ENCODE results near the gene FGGY. TPM values are rescaled to one million over a fixed set of nuclear protein-coding genes. Genes with fewer than 3 reads are reported as not detected.

Gene FGGY
- total RNA-seq, 1 donor = 24.6 TPM

DNA sequence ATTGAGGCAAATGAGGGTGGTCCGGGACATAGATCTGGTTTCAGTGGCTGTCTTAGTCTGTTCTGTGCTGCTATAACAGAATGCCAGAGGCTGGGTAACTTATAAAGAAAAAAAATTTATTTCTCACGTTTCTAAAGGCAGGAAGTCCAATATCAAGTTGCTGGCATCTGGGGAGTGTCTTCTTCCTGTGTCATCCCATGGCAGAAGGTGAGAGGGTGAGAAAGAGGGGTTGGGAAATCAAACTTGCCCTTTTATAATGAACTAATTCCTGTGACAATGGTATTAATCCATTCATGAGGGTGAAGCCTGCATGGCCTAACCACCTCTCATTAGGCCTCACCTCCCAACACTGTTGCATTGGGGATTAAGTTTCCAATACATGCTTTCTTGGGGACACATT, 3.7 kb upstream of the FGGY start:
- TF ChIP-seq, protein P1, sequence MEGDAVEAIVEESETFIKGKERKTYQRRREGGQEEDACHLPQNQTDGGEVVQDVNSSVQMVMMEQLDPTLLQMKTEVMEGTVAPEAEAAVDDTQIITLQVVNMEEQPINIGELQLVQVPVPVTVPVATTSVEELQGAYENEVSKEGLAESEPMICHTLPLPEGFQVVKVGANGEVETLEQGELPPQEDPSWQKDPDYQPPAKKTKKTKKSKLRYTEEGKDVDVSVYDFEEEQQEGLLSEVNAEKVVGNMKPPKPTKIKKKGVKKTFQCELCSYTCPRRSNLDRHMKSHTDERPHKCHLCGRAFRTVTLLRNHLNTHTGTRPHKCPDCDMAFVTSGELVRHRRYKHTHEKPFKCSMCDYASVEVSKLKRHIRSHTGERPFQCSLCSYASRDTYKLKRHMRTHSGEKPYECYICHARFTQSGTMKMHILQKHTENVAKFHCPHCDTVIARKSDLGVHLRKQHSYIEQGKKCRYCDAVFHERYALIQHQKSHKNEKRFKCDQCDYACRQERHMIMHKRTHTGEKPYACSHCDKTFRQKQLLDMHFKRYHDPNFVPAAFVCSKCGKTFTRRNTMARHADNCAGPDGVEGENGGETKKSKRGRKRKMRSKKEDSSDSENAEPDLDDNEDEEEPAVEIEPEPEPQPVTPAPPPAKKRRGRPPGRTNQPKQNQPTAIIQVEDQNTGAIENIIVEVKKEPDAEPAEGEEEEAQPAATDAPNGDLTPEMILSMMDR (IDR thresholded peaks at IDR 0.05; ENCODE audit: extremely low read depth, low read depth, low read length) = no peak
- no peak overlapping the region for H3K27ac ChIP-seq (ENCODE audit: low read depth, low read length)
- no peaks in the 10 kb centered on the region for H3K36me3 ChIP-seq (ENCODE audit: insufficient read depth, low read length)
- H3K4me1 ChIP-seq (ENCODE audit: insufficient read depth, low read length) = peaks cover 10% of the 10 kb centered on the region
- no peak overlapping the region for H2AFZ ChIP-seq (ENCODE audit: low read length)
- no peaks in the 10 kb centered on the region for H4K20me1 ChIP-seq (ENCODE audit: insufficient read depth, low read length)
- no peaks in the 10 kb centered on the region for H3K9me3 ChIP-seq (ENCODE audit: low read depth, low read length)
- no peak overlapping the region for H3K4me2 ChIP-seq (ENCODE audit: insufficient read depth, low read length)
- H3K27me3 ChIP-seq (ENCODE audit: insufficient read depth, low read length) = no peaks in the 10 kb centered on the region
- H3K4me3 ChIP-seq (ENCODE audit: insufficient read depth, low read length) = no peak overlapping the region
- H3K79me2 ChIP-seq (ENCODE audit: insufficient read depth, low read length) = no peaks in the 10 kb centered on the region
- no peak for DNase-seq (ENCODE audit: insufficient read length, low spot score, missing footprints)

DNA sequence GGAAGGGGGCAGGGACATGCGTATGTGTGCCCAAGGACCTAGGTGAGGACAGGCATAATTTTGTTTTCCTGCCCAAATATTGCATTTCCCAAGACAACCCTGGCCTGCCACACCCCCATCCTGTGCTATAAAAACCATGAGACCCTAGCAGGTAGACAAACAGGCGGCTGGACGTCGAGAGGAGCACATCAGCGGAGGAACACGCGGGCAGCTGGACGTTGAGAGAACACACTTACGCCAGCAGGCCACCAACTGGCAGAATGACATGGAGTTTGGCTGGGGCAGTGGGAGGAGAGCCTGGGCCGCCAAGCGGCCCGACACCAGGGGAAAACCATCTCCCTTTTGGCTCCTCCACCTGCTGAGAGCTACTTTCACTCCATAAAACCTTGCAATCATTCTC, 3.0 kb upstream of the FGGY start:
- no peaks in the 10 kb centered on the region for H3K36me3 ChIP-seq (ENCODE audit: insufficient read depth, low read length)
- H3K9me3 ChIP-seq (ENCODE audit: low read depth, low read length) = no peaks in the 10 kb centered on the region
- no peak for DNase-seq (ENCODE audit: insufficient read length, low spot score, missing footprints)
- no peak overlapping the region for H3K4me3 ChIP-seq (ENCODE audit: insufficient read depth, low read length)
- H3K79me2 ChIP-seq (ENCODE audit: insufficient read depth, low read length) = no peaks in the 10 kb centered on the region
- no peaks in the 10 kb centered on the region for H3K27me3 ChIP-seq (ENCODE audit: insufficient read depth, low read length)
- H2AFZ ChIP-seq (ENCODE audit: low read length) = no peak overlapping the region
- no peak overlapping the region for H3K4me2 ChIP-seq (ENCODE audit: insufficient read depth, low read length)
- no peak overlapping the region for H3K27ac ChIP-seq (ENCODE audit: low read depth, low read length)
- H3K4me1 ChIP-seq (ENCODE audit: insufficient read depth, low read length) = peaks cover 10% of the 10 kb centered on the region
- no peaks in the 10 kb centered on the region for H4K20me1 ChIP-seq (ENCODE audit: insufficient read depth, low read length)
- TF ChIP-seq, protein P1 (IDR thresholded peaks at IDR 0.05; ENCODE audit: extremely low read depth, low read depth, low read length) = no peak

DNA sequence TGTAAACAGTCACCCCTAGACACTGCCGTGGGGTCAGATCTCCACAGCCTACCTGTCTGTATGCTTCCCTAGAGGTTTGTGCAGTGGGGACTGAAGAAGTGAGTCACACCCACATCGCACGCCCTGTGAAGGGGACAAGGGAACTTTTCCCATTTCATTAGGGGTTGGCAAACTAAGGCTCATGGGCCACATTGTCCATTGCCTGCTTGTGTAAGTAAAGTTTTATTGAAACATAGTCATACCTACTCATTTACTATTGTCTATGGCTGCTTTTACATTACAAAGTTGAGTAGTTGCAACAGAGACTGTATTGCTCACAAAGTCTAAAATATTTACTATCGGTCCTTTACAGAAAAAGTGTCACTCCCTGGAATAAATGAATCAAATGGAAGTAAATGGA, 2.5 kb upstream of the FGGY start:
- H3K27ac ChIP-seq (ENCODE audit: low read depth, low read length) = no peak overlapping the region
- no peaks in the 10 kb centered on the region for H3K36me3 ChIP-seq (ENCODE audit: insufficient read depth, low read length)
- DNase-seq (ENCODE audit: insufficient read length, low spot score, missing footprints) = no peak
- H3K4me1 ChIP-seq (ENCODE audit: insufficient read depth, low read length) = peaks cover 10% of the 10 kb centered on the region
- H3K27me3 ChIP-seq (ENCODE audit: insufficient read depth, low read length) = no peaks in the 10 kb centered on the region
- H2AFZ ChIP-seq (ENCODE audit: low read length) = no peak overlapping the region
- no peaks in the 10 kb centered on the region for H4K20me1 ChIP-seq (ENCODE audit: insufficient read depth, low read length)
- TF ChIP-seq, protein P1 (IDR thresholded peaks at IDR 0.05; ENCODE audit: extremely low read depth, low read depth, low read length) = no peak
- no peak overlapping the region for H3K4me2 ChIP-seq (ENCODE audit: insufficient read depth, low read length)
- H3K4me3 ChIP-seq (ENCODE audit: insufficient read depth, low read length) = no peak overlapping the region
- no peaks in the 10 kb centered on the region for H3K9me3 ChIP-seq (ENCODE audit: low read depth, low read length)
- no peaks in the 10 kb centered on the region for H3K79me2 ChIP-seq (ENCODE audit: insufficient read depth, low read length)

DNA sequence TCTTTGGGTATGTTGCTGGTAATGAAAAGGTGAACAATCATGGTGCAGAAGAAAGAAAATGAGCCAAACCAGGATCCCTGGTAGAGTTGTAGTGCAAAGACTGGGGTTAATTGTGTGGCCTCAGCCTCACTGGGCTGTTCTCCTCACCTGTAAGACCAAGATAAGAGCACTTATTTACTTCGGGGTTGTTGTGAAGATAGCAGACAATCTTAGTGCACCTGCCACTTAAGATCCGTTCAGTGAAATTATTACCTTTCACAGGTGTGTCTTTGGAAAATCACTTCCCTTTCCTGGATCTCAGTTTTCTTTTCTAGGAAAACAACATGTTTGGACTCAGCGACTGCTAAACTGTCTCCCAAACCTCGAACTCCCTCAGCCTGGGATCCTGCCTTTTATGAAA, 1.3 kb upstream of the FGGY start:
- peak overlapping the region; percentile 92 for H3K4me2 ChIP-seq (ENCODE audit: insufficient read depth, low read length)
- no peaks in the 10 kb centered on the region for H3K27me3 ChIP-seq (ENCODE audit: insufficient read depth, low read length)
- no peaks in the 10 kb centered on the region for H4K20me1 ChIP-seq (ENCODE audit: insufficient read depth, low read length)
- H3K27ac ChIP-seq (ENCODE audit: low read depth, low read length) = peak overlapping the region; percentile 55
- peak overlapping the region; percentile 86 for H3K4me3 ChIP-seq (ENCODE audit: insufficient read depth, low read length)
- TF ChIP-seq, protein P1 (IDR thresholded peaks at IDR 0.05; ENCODE audit: extremely low read depth, low read depth, low read length) = no peak
- H2AFZ ChIP-seq (ENCODE audit: low read length) = peak overlapping the region; percentile 92
- no peak for DNase-seq (ENCODE audit: insufficient read length, low spot score, missing footprints)
- no peaks in the 10 kb centered on the region for H3K36me3 ChIP-seq (ENCODE audit: insufficient read depth, low read length)
- no peaks in the 10 kb centered on the region for H3K79me2 ChIP-seq (ENCODE audit: insufficient read depth, low read length)
- no peaks in the 10 kb centered on the region for H3K9me3 ChIP-seq (ENCODE audit: low read depth, low read length)
- H3K4me1 ChIP-seq (ENCODE audit: insufficient read depth, low read length) = peaks cover 10% of the 10 kb centered on the region

All from osteoblast (primary cell).